Testis (tissue), 3 donors: ENCODE results near the gene CA6. TPM values are rescaled to one million over a fixed set of nuclear protein-coding genes. Genes with fewer than 3 reads are reported as not detected.

Experiments used
- DNase-seq: peaks from one replicate; pipeline ENCODE4 v3.0.0-alpha.2; 2019
- H3K27ac ChIP-seq, 2 donors: fragments of 200-600 bp; sonication (generic); one replicate each; pipeline ENCODE4 v1.5.1; 2019
- H3K27me3 ChIP-seq: fragments of 200-600 bp; sonication (generic); one replicate; pipeline ENCODE4 v1.5.1; 2019
- H3K36me3 ChIP-seq: fragments of 200-600 bp; sonication (generic); one replicate; pipeline ENCODE4 v1.5.1; 2017; ENCODE audit warnings: low read depth; ENCODE audit errors: missing control alignments
- H3K4me1 ChIP-seq: fragments of 200-600 bp; sonication (generic); one replicate; pipeline ENCODE4 v1.5.1; 2019
- H3K4me3 ChIP-seq, 2 donors: fragments of 200-600 bp; sonication (generic); one replicate each; pipeline ENCODE4 v1.5.1; 2017 to 2019
- H3K9me3 ChIP-seq: fragments of 200-600 bp; sonication (generic); one replicate; pipeline ENCODE4 v1.5.1; 2017
- POLR2A ChIP-seq: fragments of 450-650 bp; IDR thresholded peaks from one replicate; pipeline ENCODE4 v1.6.1; 2017; ENCODE audit warnings: antibody characterized with exemption, mild to moderate bottlenecking, moderate library complexity
- WGBS, 2 donors: methylation state at CpG; one replicate each; pipeline ENCODE4 v1.1.5; 2018; 5-methylcytosine and 5-hydroxymethylcytosine counted together
- intact Hi-C: fragments of 100-400 bp; cut with DNase I; formaldehyde crosslinking; loops from one replicate; pipeline ENCODE4 v1.15.1; 2023; ENCODE audit warnings: low total_unique reads
- polyA plus RNA-seq: library from polyadenylated mRNA; stranded (reverse); fragments of 350-450 nt; fragmentation: Illumina TruSeq; extraction: RNeasy Lipid Tissue Mini Kit (QIAGEN cat#74804); gene quantifications from one replicate; pipeline ENCODE4 v1.2.3, GENCODE V29; 2014; ENCODE audit warnings: low read depth, low replicate concordance; ENCODE audit not compliant: insufficient read depth
- total RNA-seq, 2 donors: library from RNA; depleted of rRNA; stranded (reverse); fragments of >200 nt; gene quantifications; one replicate each; pipeline ENCODE4 v1.2.3, GENCODE V29; 2016
- TF ChIP-seq, protein P1 (sequence below), 3 experiments: fragments of 450-650 bp in 2 of 3; fragments of 200-600 bp in 1 of 3; sonication (generic) in 1 of 3; IDR thresholded peaks; one replicate each; pipeline ENCODE4 v1.5.1; 2016 to 2019; ENCODE audit warnings: antibody characterized with exemption in 3 of 3, mild to moderate bottlenecking in 2 of 3, moderate library complexity in 1 of 3

CA6 gene
- total and polyA plus RNA-seq, 3 donors from 2014 or later: 0.68 TPM; not detected in 2

DNA sequence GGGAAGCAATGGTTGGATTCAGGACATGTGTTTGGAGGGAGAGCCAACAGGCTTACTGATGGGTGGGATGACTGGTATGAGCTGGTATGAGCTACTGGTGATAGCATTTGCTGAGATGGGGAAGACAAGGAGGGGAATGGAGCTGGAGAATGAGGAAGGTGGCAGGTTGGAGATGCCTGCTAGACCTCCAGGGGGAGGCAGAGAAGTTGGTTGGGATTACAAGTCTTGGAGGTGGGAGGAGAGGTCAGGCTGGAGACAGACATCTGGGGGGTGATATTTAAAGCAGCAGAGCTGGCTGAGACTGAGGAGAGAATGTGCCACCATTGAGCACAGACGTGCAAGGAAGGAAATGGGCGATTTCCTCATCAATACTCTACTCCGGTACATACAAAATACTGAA lies 35.3 kb upstream of the CA6 start:
- intact Hi-C loops: no loop called here
- Histone ChIP-seq H3K27me3 (no peaks in the 10 kb centered on the region), H3K9me3 (no peaks in the 10 kb centered on the region), H3K4me1 (no peaks in the 10 kb centered on the region), H3K36me3 (no peaks in the 10 kb centered on the region), H3K27ac (no peak overlapping the region), H3K4me3 (no peak overlapping the region)
- TF ChIP-seq POLR2A: no peak
- TF ChIP-seq, protein P1, sequence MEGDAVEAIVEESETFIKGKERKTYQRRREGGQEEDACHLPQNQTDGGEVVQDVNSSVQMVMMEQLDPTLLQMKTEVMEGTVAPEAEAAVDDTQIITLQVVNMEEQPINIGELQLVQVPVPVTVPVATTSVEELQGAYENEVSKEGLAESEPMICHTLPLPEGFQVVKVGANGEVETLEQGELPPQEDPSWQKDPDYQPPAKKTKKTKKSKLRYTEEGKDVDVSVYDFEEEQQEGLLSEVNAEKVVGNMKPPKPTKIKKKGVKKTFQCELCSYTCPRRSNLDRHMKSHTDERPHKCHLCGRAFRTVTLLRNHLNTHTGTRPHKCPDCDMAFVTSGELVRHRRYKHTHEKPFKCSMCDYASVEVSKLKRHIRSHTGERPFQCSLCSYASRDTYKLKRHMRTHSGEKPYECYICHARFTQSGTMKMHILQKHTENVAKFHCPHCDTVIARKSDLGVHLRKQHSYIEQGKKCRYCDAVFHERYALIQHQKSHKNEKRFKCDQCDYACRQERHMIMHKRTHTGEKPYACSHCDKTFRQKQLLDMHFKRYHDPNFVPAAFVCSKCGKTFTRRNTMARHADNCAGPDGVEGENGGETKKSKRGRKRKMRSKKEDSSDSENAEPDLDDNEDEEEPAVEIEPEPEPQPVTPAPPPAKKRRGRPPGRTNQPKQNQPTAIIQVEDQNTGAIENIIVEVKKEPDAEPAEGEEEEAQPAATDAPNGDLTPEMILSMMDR (IDR thresholded peaks at IDR 0.05): no peak
- WGBS, 2 donors: 86 to 94% methylated on average over 3 of the region's 3 CpGs
- no peak for DNase-seq

DNA sequence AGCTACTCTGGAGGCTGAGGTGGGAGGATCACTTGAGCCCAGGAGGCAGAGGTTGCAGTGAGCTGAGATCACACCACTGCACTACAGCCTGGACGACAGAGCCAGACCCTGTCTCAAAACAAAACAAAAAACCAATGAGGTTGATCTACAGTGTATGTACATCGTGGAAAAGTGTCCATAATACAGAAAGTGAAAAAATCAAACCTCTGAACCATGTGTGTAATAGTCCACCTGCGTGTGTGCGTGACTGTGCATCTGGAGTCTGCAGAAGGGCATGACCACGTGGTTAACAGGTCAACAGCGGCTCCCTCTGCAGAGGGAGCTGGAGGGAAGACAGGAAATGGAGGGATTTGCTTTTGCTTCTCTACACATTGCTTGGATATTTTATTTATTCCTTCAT lies 34.8 kb upstream of the CA6 start:
- Histone ChIP-seq H3K4me3 (no peak overlapping the region), H3K9me3 (no peaks in the 10 kb centered on the region), H3K27ac (no peak overlapping the region), H3K36me3 (no peaks in the 10 kb centered on the region), H3K4me1 (no peaks in the 10 kb centered on the region), H3K27me3 (no peaks in the 10 kb centered on the region)
- DNase-seq: no peak
- 72 to 81% methylated on average over 5 to 6 of the region's 6 CpGs for WGBS, 2 donors
- no peak for TF ChIP-seq POLR2A
- TF ChIP-seq, protein P1 (IDR thresholded peaks at IDR 0.05): no peak
- intact Hi-C loops: no loop called here

DNA sequence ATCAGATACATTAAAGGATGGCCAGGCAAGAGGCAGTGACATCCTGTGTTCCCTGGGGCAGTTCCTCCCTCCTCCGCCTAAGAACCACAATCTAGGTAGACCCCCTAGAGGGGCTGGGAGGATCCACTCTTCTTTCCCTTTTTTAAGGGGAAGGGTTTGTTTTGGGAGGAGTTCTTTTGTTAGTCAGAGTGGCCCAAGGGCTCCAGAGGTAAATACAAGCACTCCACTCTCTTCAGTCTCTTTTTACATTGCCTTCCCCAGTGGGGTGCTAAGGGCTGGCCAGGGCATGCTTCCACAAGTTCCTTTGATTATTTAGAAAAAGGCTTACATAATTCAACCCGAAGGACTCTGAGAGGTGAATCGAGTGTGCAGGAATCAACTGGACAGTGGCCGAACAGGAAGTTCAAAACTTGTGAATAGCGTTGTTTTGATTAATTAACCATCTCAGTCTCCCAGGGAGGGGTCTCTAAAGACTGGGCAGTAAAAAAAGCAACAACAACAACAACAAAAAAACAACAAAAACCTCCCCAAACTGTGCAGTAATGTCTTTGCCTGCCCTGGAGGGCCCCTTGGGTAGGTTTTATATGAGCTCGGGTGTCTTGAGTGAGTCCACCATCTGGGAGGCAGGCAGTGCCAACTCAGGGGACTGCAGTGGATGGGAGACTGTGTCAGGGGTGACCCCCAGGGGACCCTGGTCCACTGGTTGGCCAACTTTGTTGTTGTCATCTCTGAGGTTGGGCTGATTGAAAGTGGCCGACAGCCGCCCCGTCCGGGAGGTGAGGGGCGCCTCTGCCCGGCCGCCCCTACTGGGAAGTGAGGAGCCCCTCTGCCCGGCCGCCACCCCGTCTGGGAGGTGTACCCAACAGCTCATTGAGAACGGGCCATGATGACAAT lies 34.0 kb upstream of the CA6 start:
- no peak for TF ChIP-seq POLR2A
- TF ChIP-seq, protein P1 (IDR thresholded peaks at IDR 0.05): no peak
- Histone ChIP-seq H3K4me1 (no peaks in the 10 kb centered on the region), H3K4me3 (no peak overlapping the region), H3K27ac (no peak overlapping the region), H3K9me3 (no peaks in the 10 kb centered on the region), H3K36me3 (no peaks in the 10 kb centered on the region), H3K27me3 (no peaks in the 10 kb centered on the region)
- WGBS, 2 donors: 81 to 87% methylated on average over 6 of the region's 17 CpGs
- DNase-seq: no peak
- intact Hi-C loops: no loop called here

DNA sequence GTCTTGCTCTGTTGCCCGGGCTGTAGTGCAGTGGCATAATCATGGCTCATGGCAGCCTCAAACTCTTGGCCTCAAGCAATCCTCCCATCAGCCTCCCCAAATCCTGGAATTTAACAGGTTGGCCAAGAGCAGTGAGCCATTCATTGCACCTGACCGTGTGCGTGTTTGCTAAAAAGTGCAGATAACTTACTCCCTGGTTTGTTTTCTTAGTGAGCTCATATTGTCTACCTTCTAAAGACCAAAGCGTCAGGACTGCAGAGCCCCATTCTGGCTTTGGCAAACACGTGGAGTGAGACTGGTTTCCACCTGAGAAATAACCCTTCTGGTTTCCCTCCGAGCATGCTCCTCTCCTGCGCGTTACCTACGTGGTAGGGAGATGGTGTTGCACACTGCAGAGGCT lies 32.2 kb upstream of the CA6 start:
- intact Hi-C loops: no loop called here
- 76 to 84% methylated on average over 9 of the region's 9 CpGs for WGBS, 2 donors
- DNase-seq: no peak

More for the DNA sequence above, 32.2 kb upstream of the CA6 start:
- no peak overlapping the region for H3K27ac ChIP-seq
- no peaks in the 10 kb centered on the region for H3K36me3 ChIP-seq
- no peaks in the 10 kb centered on the region for H3K4me1 ChIP-seq
- no peaks in the 10 kb centered on the region for H3K9me3 ChIP-seq
- no peak overlapping the region for H3K4me3 ChIP-seq
- no peaks in the 10 kb centered on the region for H3K27me3 ChIP-seq
- no peak for TF ChIP-seq POLR2A
- TF ChIP-seq, protein P1 (IDR thresholded peaks at IDR 0.05): no peak
